Testis (tissue), 3 donors: Measurements from ENCODE around the gene SPIB. TPM values are rescaled to one million over a fixed set of nuclear protein-coding genes. Genes with fewer than 3 reads are reported as not detected.

Experiments
- DNase-seq: peaks from one replicate; pipeline ENCODE4 v3.0.0-alpha.2; 2019
- H3K27ac ChIP-seq, 2 donors: fragments of 200-600 bp; sonication (generic); one replicate each; pipeline ENCODE4 v1.5.1; 2019
- H3K27me3 ChIP-seq: fragments of 200-600 bp; sonication (generic); one replicate; pipeline ENCODE4 v1.5.1; 2019
- H3K36me3 ChIP-seq: fragments of 200-600 bp; sonication (generic); one replicate; pipeline ENCODE4 v1.5.1; 2017; ENCODE audit warnings: low read depth; ENCODE audit errors: missing control alignments
- H3K4me1 ChIP-seq: fragments of 200-600 bp; sonication (generic); one replicate; pipeline ENCODE4 v1.5.1; 2019
- H3K4me3 ChIP-seq, 2 donors: fragments of 200-600 bp; sonication (generic); one replicate each; pipeline ENCODE4 v1.5.1; 2017 to 2019
- H3K9me3 ChIP-seq: fragments of 200-600 bp; sonication (generic); one replicate; pipeline ENCODE4 v1.5.1; 2017
- CTCF ChIP-seq, 3 experiments: fragments of 450-650 bp in 2 of 3; fragments of 200-600 bp in 1 of 3; sonication (generic) in 1 of 3; IDR thresholded peaks; one replicate each; pipeline ENCODE4 v1.5.1; 2016 to 2019; ENCODE audit warnings: antibody characterized with exemption in 3 of 3, mild to moderate bottlenecking in 2 of 3, moderate library complexity in 1 of 3
- POLR2A ChIP-seq: fragments of 450-650 bp; IDR thresholded peaks from one replicate; pipeline ENCODE4 v1.6.1; 2017; ENCODE audit warnings: antibody characterized with exemption, mild to moderate bottlenecking, moderate library complexity
- WGBS, 2 donors: methylation state at CpG; one replicate each; pipeline ENCODE4 v1.1.5; 2018; 5-methylcytosine and 5-hydroxymethylcytosine counted together
- intact Hi-C: fragments of 100-400 bp; cut with DNase I; formaldehyde crosslinking; loops from one replicate; pipeline ENCODE4 v1.15.1; 2023; ENCODE audit warnings: low total_unique reads
- polyA plus RNA-seq: library from polyadenylated mRNA; stranded (reverse); fragments of 350-450 nt; fragmentation: Illumina TruSeq; extraction: RNeasy Lipid Tissue Mini Kit (QIAGEN cat#74804); gene quantifications from one replicate; pipeline ENCODE4 v1.2.3, GENCODE V29; 2014; ENCODE audit warnings: low read depth, low replicate concordance; ENCODE audit not compliant: insufficient read depth
- total RNA-seq, 2 donors: library from RNA; depleted of rRNA; stranded (reverse); fragments of >200 nt; gene quantifications; one replicate each; pipeline ENCODE4 v1.2.3, GENCODE V29; 2016

Gene SPIB
- total and polyA plus RNA-seq, 3 donors from 2014 or later: 0.24 to 1.6 (median 1.1) TPM

- DNase-seq: no peak
- no peak overlapping the region for H3K4me3 ChIP-seq
- intact Hi-C loops: no loop called here
- WGBS, 2 donors: 63 to 90% methylated on average over 5 of the region's 5 CpGs
- H3K27me3 ChIP-seq: no peaks in the 10 kb centered on the region
- no peak for TF ChIP-seq CTCF (IDR thresholded peaks at IDR 0.05)
- TF ChIP-seq POLR2A: no peak
- no peaks in the 10 kb centered on the region for H3K36me3 ChIP-seq
- H3K9me3 ChIP-seq: no peaks in the 10 kb centered on the region
- H3K27ac ChIP-seq: no peak overlapping the region
- H3K4me1 ChIP-seq: no peaks in the 10 kb centered on the region
Observed at GRCh38 chr19:50392759-50393158, 26.0 kb upstream of the SPIB start.

DNA sequence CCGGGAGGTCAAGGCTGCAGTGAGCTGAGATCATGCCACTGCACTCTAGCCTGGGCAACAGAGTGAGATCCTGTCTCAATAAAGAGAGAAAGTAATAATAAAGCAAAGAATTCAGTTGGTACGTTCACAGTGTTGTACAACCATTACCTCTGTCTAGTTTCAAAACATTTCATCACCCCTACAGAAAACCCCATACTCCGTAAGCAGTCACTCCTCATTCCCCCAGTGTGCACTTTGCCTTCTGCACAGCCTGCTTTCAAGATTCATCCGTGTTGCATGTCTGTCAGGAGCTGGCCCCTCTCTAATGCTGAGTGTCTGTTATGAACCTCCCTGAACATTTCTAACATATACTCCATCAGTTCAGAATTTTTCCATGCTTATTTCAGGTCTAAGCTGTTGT lies 25.1 kb upstream of the SPIB start:
- WGBS, 2 donors: 86 to 94% methylated on average over 4 of the region's 4 CpGs
- Histone ChIP-seq H3K36me3 (no peaks in the 10 kb centered on the region), H3K4me1 (no peaks in the 10 kb centered on the region), H3K27me3 (no peaks in the 10 kb centered on the region), H3K27ac (no peak overlapping the region), H3K9me3 (no peaks in the 10 kb centered on the region), H3K4me3 (no peak overlapping the region)
- no peak for TF ChIP-seq POLR2A
- no peak for TF ChIP-seq CTCF (IDR thresholded peaks at IDR 0.05)
- intact Hi-C loops: no loop called here
- DNase-seq: no peak

DNA sequence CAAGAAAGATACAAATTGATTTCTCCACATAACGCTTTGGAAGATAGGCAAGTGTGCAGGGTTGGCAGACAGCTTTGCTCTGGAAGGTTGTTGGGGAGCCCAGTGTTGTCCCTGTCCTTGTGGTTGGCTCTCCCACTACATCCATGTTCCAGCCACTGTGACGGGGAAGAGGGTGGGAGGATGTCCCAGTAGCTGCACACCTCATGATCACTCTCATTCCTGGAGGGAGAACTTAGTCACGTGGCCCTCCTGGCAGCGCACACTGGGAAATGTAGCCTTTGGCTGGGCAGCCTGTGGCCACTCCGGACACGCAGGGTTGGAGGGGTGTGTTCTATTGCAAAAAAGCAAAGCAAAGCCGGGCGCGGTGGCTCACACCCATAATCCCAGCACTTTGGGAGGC lies 24.7 kb upstream of the SPIB start:
- Histone ChIP-seq H3K4me3 (no peak overlapping the region), H3K36me3 (no peaks in the 10 kb centered on the region), H3K9me3 (no peaks in the 10 kb centered on the region), H3K27me3 (no peaks in the 10 kb centered on the region), H3K27ac (no peak overlapping the region), H3K4me1 (no peaks in the 10 kb centered on the region)
- intact Hi-C loops: no loop called here
- TF ChIP-seq CTCF (IDR thresholded peaks at IDR 0.05) (no peak), POLR2A (no peak)
- 71 to 76% methylated on average over 9 of the region's 9 CpGs for WGBS, 2 donors
- DNase-seq: peak; percentile 76

GRCh38 chr19:50398675-50399367 lies 19.9 kb upstream of the SPIB start:
- no peak overlapping the region for H3K4me3 ChIP-seq
- H3K36me3 ChIP-seq: no peaks in the 10 kb centered on the region
- intact Hi-C loops: no loop called here
- H3K4me1 ChIP-seq: no peaks in the 10 kb centered on the region
- 89 to 91% methylated on average over 13 of the region's 13 CpGs for WGBS, 2 donors
- no peaks in the 10 kb centered on the region for H3K9me3 ChIP-seq
- no peak for DNase-seq
- no peak overlapping the region for H3K27ac ChIP-seq
- H3K27me3 ChIP-seq: no peaks in the 10 kb centered on the region
- TF ChIP-seq CTCF (IDR thresholded peaks at IDR 0.05) (no peak), POLR2A (no peak)

DNA sequence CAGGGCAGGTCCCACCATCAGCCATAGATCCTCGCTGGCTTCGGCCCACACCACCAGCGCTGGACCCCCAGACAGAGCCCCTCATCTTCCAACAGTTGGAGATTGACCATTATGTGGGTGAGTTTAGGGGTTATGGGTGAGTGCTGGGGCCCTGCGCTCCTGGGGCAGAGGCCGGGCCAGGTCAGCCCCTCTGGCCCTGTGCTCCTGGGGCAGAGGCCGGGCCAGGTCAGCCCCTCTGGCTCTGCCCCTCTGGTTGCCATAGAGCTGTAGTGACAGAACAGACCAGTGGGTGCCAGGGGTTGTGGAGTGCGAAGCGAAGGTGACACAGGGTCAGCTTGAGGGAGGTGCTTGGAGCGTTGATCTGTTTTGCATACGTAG lies 19.4 kb upstream of the SPIB start:
- H3K4me3 ChIP-seq: no peak overlapping the region
- TF ChIP-seq CTCF (IDR thresholded peaks at IDR 0.05) (no peak), POLR2A (no peak)
- no peaks in the 10 kb centered on the region for H3K9me3 ChIP-seq
- intact Hi-C loops: no loop called here
- H3K27me3 ChIP-seq: no peaks in the 10 kb centered on the region
- no peak overlapping the region for H3K27ac ChIP-seq
- no peaks in the 10 kb centered on the region for H3K4me1 ChIP-seq
- DNase-seq: no peak
- WGBS, 2 donors: 96 to 97% methylated on average over 10 of the region's 10 CpGs
- H3K36me3 ChIP-seq: no peaks in the 10 kb centered on the region
